ENCODE data around the gene IL25. TPM values are rescaled to one million over a fixed set of nuclear protein-coding genes. Genes with fewer than 3 reads are reported as not detected.

IL25 gene
- polyA plus RNA-seq, 1 donor (not counting 4 experiments of a cell fraction or from before 2014, with no cell fraction given) = not detected

DNA sequence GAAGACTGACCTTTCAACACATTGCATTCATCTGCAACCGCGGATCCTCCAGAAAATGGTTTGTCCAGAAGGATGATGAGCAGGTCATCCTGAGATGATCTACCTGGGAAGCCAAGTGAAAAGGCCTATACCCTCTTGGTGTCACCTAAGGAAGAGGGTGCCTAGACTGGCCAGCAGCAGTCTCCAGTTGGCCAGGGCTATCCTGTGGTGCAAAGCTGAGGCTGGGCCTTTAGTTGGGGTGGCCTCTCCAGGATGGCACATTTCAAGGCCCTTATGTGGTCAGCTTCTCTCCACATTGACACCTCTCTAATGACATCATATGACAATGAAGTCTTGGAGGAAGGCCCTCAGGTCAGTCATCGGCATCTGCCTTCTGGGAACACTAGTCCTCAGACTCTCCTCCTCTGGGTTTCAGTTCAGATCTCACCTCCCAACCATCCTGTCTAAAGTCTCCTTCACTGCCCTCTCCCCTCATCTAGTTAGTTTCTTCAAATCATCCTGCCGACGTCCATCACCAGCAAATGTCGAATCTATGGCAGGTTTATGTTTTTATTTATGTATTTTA is 16.7 kb upstream of the IL25 start:
- Histone ChIP-seq H3K27ac (ENCODE audit: control insufficient read depth, insufficient read depth, low read length) (no peak overlapping the region), H3K4me2 (ENCODE audit: control insufficient read depth, extremely low read depth, insufficient read depth, low read depth, low read length) (no peak overlapping the region), H3K9me3 (ENCODE audit: control insufficient read depth, low read depth, low read length) (no peaks in the 10 kb centered on the region), H3K27me3 (ENCODE audit: control insufficient read depth, extremely low read depth, insufficient read depth, low read length) (peaks cover 19% of the 10 kb centered on the region), H3K9ac (ENCODE audit: control insufficient read depth, extremely low read depth, insufficient read depth, low read length) (no peak overlapping the region), H2AFZ (ENCODE audit: control insufficient read depth, low read length) (no peak overlapping the region), H3K79me2 (ENCODE audit: control insufficient read depth, insufficient read depth, low read length) (no peaks in the 10 kb centered on the region), H3K4me1 (ENCODE audit: control insufficient read depth, extremely low read depth, insufficient read depth, low read length) (peaks cover 3% of the 10 kb centered on the region), H3K9me1 (ENCODE audit: control insufficient read depth, extremely low read depth, insufficient read depth, low read length) (no peaks in the 10 kb centered on the region), H3K4me3 (ENCODE audit: control insufficient read depth in 2 of 3, extremely low read depth in 1 of 3, insufficient read depth in 2 of 3, low read depth in 1 of 3, low read length in 3 of 3) (no peak overlapping the region), H3K36me3 (ENCODE audit: control insufficient read depth in 2 of 2, extremely low read depth in 1 of 2, insufficient read depth in 2 of 2, low read length in 2 of 2) (peaks cover 0 to 2% of the 10 kb centered on the region in 2 experiments), H4K20me1 (ENCODE audit: control insufficient read depth, extremely low read depth, insufficient read depth, low read length) (no peaks in the 10 kb centered on the region)
- no peak for DNase-seq (ENCODE audit: low read depth, low spot score)
- TF ChIP-seq CTCF (optimal IDR thresholded peaks at IDR 0.05 in 1 of 3, IDR thresholded peaks at IDR 0.05 in 1 of 3, conservative IDR thresholded peaks at IDR 0.05 in 1 of 3; ENCODE audit: extremely low read depth in 1 of 3, insufficient read depth in 2 of 3, low read length in 3 of 3) (no peak), EZH2 (IDR thresholded peaks at IDR 0.05; ENCODE audit: low read length) (no peak)
- dilution Hi-C loops (cut with MboI; ENCODE audit: extremely low pct_ligation_motif_present, low sequenced_read_pairs) = no loop called here
- no peak for FAIRE-seq

- H3K36me3 ChIP-seq (ENCODE audit: control insufficient read depth in 2 of 2, extremely low read depth in 1 of 2, insufficient read depth in 2 of 2, low read length in 2 of 2) = peaks cover 0 to 2% of the 10 kb centered on the region in 2 experiments
- no peak overlapping the region for H3K4me3 ChIP-seq (ENCODE audit: control insufficient read depth in 2 of 3, extremely low read depth in 1 of 3, insufficient read depth in 2 of 3, low read depth in 1 of 3, low read length in 3 of 3)
- peaks cover 3% of the 10 kb centered on the region for H3K4me1 ChIP-seq (ENCODE audit: control insufficient read depth, extremely low read depth, insufficient read depth, low read length)
- DNase-seq (ENCODE audit: low read depth, low spot score) (no peak), FAIRE-seq (no peak)
- TF ChIP-seq EZH2 (IDR thresholded peaks at IDR 0.05; ENCODE audit: low read length) = no peak
- no peak for TF ChIP-seq CTCF (optimal IDR thresholded peaks at IDR 0.05 in 1 of 3, IDR thresholded peaks at IDR 0.05 in 1 of 3, conservative IDR thresholded peaks at IDR 0.05 in 1 of 3; ENCODE audit: extremely low read depth in 1 of 3, insufficient read depth in 2 of 3, low read length in 3 of 3)
- peaks cover 11% of the 10 kb centered on the region for H3K27me3 ChIP-seq (ENCODE audit: control insufficient read depth, extremely low read depth, insufficient read depth, low read length)
- no peak overlapping the region for H3K27ac ChIP-seq (ENCODE audit: control insufficient read depth, insufficient read depth, low read length)
- no peak overlapping the region for H3K4me2 ChIP-seq (ENCODE audit: control insufficient read depth, extremely low read depth, insufficient read depth, low read depth, low read length)
- H3K9me1 ChIP-seq (ENCODE audit: control insufficient read depth, extremely low read depth, insufficient read depth, low read length) = no peaks in the 10 kb centered on the region
- H3K9ac ChIP-seq (ENCODE audit: control insufficient read depth, extremely low read depth, insufficient read depth, low read length) = no peak overlapping the region
- no peaks in the 10 kb centered on the region for H3K9me3 ChIP-seq (ENCODE audit: control insufficient read depth, low read depth, low read length)
- dilution Hi-C loops (cut with MboI; ENCODE audit: extremely low pct_ligation_motif_present, low sequenced_read_pairs) = no loop called here
- no peak overlapping the region for H2AFZ ChIP-seq (ENCODE audit: control insufficient read depth, low read length)
- no peaks in the 10 kb centered on the region for H3K79me2 ChIP-seq (ENCODE audit: control insufficient read depth, insufficient read depth, low read length)
- H4K20me1 ChIP-seq (ENCODE audit: control insufficient read depth, extremely low read depth, insufficient read depth, low read length) = no peaks in the 10 kb centered on the region
Measured at GRCh38 chr14:23356662-23357061, 15.9 kb upstream of the IL25 start.
